GM19328 (cell line): ENCODE results near the gene TSPEAR.
"Not testable (repeated sequence)": the region's sequence is repeated elsewhere in the genome, so short reads cannot be mapped to it uniquely, and the experiment has no call there.

Source experiments
- ATAC-seq: cut with Tn5 transposase; IDR thresholded peaks from one replicate; pipeline ENCODE4 v1.9.1; 2021; ENCODE audit warnings: mild to moderate bottlenecking, moderate library complexity; ENCODE audit not compliant: unreplicated experiment

The TSPEAR gene

DNA sequence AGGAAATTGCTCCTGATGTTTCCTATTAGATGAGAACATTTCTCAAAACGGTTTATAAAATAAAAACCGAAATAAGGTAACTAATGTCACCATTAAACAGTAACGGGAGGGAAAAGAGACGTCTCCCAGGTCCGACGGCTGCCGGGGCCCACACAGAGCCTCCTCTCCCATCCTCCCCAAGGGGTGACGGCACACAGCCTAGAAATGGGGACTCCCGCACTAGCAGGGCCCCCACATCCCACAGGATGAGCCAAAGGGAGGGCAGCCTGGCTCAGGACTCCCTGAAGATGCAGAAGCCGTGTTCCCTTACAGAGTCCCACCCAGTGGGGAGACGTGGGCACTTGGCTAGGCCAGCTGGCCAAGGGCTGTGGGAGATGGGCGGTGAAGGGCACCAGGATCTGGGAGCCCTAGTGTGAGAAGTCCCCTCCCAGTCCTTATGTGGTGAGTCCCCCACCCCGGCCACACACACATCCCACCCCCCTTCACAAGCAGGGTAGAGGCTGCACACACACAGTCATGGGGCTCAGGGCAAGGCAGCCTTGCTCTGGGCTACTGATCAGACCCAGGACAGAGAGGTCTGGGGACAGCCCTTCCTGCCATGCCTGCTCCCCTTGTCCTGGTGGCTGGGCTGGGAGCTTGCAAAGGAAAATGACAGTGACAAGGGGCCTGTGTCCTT is 156.0 kb downstream of the TSPEAR start:
- no peak for ATAC-seq

DNA sequence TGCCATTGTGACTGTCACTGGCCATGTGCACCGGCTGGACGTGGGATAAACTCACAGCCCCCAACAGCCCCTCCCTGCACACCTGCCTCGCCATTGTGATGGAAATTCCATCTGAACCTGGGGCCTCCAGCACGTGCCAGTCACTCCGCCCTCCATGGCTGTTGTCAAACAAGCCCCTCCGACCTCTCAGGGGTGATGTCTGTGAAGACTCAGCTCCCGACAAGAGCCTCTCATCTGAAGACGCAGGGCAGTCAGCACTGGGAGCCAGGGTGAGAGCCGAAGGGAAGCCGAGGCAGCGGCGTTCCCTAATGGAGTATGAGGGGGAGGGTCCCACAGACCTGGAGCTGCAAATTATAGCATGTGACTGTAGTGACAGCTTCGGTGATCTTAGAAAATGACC is 158.7 kb downstream of the TSPEAR start:
- no peak for ATAC-seq

DNA sequence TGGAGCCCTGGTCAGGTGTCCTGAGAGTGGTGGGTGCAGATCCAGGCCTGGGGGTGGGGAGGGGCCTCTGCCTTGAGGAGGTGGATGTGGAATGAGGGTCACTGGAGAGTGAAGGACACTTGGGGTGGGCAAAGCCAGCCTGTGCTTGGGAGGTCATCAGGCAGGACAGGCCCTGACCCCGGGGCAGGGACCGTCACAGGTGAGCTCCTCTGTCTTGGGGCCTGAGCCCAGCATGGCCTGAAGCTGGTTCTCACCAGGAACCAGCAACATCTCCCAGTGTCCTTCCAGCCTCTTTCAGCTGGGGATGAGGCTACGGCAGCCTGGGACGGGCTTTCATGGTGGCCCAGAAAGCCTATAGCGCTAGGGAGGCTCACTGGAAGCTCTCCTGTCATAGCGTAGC is 159.2 kb downstream of the TSPEAR start:
- no peak for ATAC-seq

DNA sequence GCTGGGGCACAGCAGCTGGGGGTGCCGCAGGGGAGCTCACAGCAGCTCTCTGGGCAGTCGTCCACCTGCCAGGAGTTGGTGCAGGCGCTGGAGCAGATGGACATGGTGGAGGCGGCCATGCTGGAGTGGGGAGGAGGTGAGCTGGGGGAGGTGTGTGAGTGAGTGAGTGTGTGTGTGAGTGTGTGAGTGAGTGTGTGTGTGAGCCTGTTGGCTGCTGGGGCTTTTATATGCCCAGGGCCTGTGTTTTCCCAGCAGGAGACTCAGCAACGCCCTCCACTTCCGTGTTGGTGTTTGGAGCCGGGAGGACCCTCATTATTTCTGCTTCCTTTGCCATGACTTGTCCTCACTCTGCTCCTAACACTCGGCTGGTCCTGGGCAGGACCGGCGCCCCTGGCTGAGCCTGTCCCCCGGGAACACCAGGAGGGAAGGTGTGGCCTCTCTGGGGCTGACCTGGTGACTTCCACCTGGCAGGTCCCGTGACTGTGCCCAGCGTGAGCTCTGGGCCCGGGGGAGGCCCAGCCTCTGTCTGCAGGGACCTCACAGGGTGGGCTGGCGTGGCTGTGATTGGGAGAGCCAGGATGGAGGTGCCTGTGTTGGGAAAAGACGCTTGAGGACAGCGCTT is 159.9 kb downstream of the TSPEAR start, which contains the start of gene KRTAP10-2:
KRTAP10-2 (minus strand) TSS at position 166 of the 622 bp plus-strand sequence; CDS start at position 119, 47 bp downstream.
- ATAC-seq, result no peak

GRCh38 chr21:44550807-44551206 is 160.6 kb downstream of the TSPEAR start:
- ATAC-seq, result no peak

GRCh38 chr21:44550285-44550684 is 161.1 kb downstream of the TSPEAR start:
- not testable (repeated sequence) for ATAC-seq

DNA sequence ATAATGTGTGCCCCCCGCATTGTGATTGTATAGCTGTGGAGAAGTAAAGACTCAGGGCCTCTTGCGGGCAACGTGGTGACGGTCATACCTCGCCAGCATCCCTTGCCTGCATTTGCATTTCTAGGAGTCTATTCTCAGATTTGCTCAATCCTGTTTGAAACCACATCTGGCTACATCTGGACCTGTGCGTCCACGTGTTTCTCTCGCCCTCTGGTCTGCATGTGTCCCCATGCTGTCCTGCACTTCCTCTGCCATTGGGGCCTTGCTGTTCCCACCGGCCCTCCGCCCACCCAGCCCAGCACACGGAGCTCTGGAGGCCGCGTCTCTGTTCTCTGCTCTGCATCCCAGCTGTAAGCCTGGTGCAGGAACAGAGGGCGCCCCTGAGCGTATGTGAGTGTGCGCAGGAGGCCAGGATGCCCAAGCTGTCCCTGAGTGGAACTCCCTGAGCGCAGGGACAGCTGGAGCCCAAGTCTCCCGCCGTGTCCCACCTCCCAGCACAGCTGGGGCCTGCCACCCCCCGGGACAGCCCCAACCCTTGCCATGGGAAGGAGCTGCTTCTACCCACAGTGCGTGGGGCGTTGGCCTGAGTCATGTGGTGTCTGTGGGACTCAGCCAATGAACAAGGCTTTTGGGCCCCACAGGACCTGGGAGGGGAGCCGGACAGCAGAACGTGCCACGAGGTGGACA is 161.7 kb downstream of the TSPEAR start:
- no peak for ATAC-seq

DNA sequence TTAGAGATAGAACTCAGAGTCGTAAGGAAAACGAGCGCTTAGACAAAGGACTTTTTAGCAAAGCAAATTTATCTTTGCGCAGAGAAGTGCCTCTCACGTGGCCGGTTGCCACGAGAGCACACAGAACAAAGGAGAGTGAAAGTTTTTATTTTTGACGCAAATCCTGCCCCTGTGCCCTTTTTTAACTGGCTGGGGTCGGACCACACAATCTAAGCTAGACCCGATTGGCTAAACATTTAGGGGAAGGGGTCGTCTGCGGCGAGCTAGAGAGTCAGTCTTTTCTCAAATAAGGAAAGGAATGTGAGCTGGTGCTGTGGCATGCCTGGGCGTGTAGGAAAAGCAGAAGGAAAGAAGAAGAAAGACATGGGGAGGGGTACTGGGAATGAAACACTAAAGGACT is 162.4 kb downstream of the TSPEAR start:
- no peak for ATAC-seq

DNA sequence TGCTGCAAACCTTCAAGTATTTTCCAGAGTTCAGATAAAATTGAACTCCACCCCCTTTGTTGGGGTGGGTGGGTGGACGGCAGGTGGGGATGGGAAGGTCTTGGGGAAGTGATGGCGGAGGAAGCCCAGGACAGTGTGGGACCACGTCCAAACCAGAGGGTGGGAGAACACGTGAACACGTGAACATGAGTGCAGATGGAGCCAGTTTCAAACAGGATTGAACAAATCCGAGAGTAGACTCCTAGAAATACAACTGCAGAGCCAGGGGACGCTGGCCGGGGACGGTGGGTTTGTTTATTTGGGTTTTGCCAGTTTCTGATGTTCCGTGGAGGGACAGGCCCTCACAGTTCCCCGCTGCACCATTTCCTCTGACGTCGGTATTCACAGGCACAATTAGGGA is 163.0 kb downstream of the TSPEAR start:
- ATAC-seq, result no peak

DNA sequence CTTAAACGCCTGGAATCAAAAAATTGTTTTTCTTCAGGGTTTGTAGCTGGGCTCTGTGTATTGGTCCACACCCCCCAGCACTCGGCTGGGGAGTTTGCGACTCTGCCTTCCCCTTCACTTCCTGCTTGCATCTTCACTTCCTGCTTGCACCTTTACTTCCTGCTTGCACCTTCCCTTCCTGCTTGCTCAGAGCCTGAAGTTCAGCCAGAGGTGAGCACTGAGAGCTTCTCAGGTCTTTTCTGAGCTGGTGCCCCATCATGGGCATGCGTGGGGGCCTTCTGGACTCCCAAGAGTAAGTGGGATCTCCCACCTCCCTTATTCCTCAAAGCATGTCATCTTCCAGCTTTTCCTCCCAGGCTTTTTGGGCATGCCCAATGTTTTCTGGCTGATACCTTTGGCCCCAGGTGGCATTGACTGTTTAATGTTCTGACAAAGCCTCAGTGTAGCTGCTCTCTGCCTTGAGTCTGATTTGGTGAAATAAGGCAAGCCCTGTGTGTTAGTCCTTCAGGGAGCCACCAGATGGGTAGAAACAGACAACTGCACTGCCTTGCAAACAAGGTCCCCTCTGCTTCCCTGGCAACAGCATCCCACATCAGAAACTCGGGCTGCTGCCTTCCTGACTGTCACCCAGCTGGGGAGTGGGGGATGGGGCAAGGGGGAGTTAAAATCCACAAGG is 163.6 kb downstream of the TSPEAR start:
- ATAC-seq, result no peak

GRCh38 chr21:44544566-44544965 is 166.8 kb downstream of the TSPEAR start:
- ATAC-seq, result no peak

GRCh38 chr21:44542716-44543115 is 168.7 kb downstream of the TSPEAR start:
- no peak for ATAC-seq

- no peak for ATAC-seq
Observed at GRCh38 chr21:44540741-44541288, 170.6 kb downstream of the TSPEAR start.

DNA sequence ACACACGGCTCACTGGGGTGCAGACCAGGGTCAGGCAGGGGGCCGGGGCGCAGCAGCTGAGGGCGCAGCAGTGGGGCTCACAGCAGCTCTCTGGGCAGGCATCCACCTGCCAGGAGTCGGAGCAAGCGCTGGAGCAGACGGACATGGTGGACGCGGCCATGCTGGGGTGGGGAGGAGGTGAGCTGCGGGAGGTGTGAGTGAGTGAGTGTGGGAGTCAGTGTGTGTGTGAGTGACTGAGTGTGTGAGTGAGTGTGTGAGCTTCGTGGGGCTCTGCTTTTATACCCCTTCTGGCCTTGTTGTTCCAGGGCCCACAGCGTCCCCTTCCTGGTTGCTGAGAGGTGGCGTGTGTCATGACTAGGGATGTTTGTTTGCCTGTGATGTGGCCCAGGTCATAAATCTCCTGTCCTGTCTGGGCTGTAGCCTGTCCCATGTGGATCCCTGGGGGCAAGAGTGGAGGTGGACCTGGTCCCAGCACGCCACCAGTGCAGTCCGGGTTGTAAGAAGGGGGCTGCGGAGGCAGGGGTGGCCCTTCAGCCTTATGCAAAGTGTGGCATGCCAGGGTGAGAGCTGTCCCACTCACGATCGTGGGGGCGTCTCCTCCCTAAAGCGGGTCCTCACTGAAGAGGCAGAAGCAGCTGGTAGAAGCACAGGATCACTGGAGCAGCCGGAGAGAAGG is 171.2 kb downstream of the TSPEAR start, which contains the start of gene KRTAP10-1:
KRTAP10-1 (minus strand) TSS at position 205 of the 676 bp plus-strand sequence; CDS start at position 160, 45 bp downstream.
- no peak for ATAC-seq

- no peak for ATAC-seq
Observed at GRCh38 chr21:44539046-44539445, 172.3 kb downstream of the TSPEAR start.

DNA sequence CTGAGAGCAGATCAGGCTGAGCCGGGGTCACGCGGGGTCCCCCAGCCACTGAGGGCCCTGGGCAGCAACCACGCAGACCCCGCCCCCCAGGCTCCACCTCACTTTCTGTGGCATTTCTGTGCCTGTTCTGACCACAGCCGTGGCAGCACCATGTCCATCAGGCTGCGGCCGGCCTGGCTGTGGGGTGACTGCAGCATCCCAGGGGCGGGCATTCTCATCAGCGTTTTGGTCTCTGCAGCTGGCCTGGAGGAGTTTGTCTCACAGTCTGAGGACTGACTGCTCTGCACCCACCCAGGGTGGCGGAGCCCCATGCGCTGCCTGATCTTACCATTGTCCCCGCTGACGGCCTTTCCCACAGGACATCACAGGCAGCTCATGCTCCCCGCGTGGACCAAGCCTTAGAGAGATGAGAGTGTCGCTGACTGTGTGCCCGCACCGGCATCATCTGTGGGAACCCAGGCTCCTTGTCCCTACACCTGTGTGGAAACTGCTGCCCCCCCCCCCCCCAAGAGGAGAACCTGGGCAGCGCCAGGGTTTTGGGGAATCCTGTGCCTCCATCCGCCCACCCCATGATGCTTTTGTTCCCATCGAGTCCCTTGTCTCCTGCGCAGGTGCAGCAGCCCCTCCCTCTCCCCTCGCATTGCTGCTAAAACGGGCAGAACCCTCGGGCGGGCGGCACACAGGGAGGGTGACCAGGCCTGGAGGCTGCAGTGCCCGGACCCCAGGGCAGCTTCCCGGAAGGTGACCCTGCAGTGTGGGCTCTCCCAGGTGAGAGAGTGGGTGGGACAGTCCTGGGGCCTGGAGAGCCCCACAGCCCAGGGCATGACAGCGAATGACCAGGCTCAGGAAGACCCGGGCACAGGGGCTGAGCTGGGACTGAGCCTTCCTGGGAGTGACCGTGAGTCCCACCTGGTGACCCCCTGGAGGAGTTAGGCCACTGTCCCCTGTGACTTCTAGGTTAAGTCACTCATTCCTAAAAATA is 173.2 kb downstream of the TSPEAR start:
- ATAC-seq, result no peak

DNA sequence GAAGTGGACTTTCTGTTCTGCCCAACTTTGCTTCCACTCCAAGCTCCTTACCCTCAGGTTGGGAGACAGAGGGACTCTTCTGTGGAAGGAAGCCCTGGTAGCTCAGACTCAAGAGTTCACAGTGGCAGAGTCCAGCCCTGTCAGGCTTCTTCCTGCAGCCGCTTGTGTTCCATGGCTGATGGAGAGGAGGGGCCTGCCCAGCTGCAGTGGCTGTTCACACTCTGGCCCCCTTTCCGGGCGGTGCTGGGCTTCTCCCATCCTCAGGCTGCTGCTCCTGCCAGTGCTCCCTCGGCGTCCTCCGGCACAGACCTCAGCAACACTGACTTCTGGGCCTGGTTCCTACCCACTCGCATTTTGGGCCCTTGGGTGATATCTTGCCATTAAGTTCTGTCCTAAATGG is 175.4 kb downstream of the TSPEAR start:
- ATAC-seq, result no peak

- ATAC-seq, result no peak
Observed at GRCh38 chr21:44534688-44535087, 176.7 kb downstream of the TSPEAR start.

DNA sequence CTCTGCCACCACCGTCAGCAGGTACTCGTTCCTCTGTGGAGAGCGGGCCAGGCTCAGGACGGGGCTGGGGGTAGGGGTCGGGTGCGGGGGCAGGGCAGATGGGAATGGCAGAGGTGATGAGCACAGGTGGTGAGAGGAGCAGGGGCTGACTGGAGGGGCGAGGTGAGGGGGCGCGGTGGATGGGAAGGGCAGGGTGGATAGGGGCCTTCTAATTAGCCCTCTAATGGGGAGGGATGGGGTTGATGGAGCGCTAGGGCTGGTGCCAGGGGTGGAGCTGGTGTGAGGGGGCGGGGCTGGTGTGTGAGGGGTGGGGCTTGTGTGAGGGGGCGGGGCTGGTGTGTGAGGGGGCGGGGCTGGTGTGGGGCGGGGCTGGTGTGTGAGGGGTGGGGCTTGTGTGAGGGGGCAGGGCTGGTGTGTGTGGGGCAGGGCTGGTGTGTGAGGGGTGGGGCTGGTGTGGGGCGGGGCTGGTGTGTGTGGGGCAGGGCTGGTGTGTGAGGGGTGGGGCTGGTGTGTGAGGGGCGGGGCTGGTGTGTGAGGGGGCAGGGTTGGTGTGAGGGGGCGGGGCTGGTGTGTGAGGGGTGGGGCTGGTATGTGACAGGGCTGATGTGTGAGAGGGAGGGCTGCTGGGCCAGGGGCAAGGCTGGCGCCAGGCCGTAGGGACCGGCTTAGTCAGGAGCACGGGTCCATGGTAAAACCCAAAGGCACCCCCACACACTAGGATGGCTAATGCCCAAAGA is 177.3 kb downstream of the TSPEAR start:
- ATAC-seq, result no peak
